ENCODE data around the gene SAPCD2.
"Not testable (repeated sequence)": the region's sequence is repeated elsewhere in the genome, so short reads cannot be mapped to it uniquely, and the experiment has no call there.

The SAPCD2 gene

DNA sequence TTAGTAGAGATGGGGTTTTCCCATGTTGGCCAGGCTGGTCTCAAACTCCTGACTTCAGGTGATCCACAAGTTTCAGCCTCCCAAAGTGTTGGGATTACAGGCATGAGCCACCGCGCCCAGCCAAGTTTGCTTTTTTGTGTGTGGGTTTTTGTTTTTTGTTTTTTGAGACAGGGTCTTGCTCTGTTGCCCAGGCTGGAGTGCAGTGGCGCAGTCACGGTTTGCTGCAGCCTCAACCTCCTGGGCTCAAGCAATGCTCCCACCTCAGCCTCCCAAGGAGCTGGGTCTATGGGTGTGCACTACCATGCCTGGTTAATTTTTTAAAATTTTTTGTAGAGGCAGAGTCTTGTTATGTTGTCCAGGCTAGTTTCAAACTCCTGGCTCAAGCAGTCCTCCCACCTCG, 36.9 kb downstream of the SAPCD2 start:
- not testable (repeated sequence) for DNase-seq (ENCODE audit: low read depth in 4 of 4, low spot score in 1 of 4)

DNA sequence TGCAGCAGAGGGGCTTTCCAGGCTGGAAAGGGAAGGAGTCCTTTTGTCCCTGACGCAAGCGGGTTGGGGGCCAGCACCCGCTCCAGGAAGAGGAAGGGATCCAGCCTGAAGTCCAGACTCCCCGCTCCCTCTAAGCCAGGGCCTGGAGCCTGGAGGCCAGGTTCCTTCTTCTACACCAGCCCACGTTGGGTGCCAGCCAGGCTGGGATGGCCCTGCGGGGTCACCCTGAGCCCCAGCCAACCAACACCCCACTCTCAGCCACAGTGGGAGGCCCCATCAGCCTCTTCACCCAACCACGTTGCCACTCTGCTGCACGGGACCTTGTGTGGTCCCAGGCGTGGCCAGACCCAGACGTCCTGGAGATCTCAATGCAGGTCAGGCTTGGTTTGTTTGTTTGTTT, 37.5 kb downstream of the SAPCD2 start:
- DNase-seq (ENCODE audit: low read depth in 4 of 4, low spot score in 1 of 4): no peak

DNA sequence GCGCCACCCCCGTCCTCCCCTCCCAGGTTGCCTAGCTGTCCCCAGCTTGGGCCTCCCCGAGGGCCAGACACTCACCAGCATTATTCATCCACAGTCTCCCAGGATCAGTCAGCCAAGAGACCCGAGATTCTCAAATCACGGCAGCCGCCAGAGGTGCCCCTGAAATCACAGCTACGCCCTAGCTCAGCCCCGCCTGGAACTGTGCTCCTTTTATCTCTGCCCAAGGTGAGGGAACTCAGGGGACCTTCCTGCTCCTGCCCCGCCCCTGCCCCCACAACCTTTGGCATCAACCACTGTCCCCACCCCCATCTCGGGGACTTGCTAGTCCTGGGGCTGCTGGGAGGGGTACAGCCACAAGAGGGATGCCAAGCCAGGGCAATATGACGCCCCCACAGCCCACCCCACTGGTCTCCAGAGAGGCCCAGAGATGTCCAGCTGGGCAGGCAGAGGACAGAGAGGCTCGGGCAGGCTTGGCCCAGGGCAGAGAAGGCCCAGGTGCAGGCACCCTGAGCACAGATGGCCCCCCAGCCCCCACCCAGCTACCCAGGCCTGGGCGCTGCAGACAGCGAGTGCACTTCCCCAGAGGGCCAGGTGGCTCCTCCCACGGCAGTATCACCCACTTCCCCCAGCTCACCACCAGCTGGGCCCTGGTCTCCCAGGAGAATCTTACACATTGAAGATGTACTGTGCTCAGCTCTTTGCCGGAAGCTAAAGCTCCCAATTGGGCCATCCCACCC, 38.3 kb downstream of the SAPCD2 start, which contains the start of gene FUT7:
Gene FUT7 (minus strand): TSS at position 185 of the 737 bp plus-strand sequence. CDS start 97 bp downstream, at position 88.
- no peak for DNase-seq (ENCODE audit: low read depth in 4 of 4, low spot score in 1 of 4)

DNA sequence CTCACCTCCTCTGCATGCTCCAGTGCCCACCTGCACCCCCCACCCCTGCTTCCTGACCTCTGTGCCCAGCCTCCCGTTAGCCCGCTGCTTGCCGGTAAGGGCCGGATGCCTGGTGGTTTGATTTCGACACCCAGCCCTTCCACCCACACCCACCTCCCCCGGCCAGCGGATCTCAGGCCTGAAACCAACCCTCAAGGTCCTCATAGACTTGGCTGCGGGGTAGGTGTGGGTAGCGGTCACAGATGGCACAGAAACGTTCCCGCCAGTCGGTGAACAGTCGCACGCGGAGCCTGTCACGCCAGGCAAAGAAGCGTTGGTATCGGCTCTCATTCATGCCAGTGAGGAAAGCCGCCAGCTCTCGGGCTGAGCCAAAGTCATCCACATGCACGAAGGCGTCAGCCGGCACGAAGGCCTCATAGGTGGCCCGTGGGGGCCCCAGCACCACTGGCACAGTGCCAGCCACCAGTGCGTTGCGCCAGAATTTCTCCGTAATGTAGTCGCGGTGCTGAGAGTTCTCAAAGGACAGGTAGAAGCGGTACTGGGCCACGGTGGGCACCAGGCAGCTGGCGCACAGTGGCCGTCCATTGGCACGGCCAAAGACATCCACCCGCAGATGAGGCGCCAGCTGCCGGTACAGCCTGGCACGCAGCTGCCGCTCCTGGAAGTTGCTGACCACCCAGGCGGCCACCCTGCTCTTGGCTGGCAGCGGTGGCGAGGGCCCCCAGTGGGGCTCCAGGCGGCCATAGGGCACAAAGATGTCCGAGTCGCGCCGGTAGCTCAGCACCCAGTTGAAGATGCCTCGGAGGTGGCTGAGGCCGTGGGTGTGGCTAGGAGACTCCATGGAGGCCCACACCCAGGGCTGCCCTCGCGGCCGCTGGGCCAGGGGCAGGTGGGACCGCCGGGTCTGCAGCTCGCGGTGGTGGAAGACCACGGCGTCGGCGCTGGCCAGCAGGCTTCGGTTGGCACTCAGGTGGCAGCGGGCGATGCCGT, 39.5 kb downstream of the SAPCD2 start:
- DNase-seq (ENCODE audit: low read depth in 4 of 4, low spot score in 1 of 4): peak in 1 of 4 experiments; percentile 33

DNA sequence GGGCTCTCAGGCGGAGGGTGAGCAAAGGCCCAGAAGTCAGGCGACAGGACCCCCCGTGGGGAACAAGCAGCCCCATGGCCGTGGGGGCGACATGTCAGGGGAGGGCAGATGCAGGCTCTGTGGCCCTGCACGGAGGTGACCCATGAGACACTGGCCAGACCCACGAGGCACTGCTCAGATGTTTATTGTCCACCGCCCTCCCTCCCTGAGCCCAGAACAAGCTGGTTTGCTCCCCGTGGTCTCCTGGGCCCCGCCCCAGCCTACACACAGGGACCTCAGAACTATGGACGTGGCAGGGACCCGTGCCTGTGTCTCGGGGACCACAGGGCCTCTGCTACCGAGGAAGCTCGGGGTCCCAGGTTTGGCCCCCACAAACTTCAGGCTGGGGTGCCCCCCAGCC, 40.4 kb downstream of the SAPCD2 start:
- DNase-seq (ENCODE audit: low read depth in 4 of 4, low spot score in 1 of 4): no peak

DNA sequence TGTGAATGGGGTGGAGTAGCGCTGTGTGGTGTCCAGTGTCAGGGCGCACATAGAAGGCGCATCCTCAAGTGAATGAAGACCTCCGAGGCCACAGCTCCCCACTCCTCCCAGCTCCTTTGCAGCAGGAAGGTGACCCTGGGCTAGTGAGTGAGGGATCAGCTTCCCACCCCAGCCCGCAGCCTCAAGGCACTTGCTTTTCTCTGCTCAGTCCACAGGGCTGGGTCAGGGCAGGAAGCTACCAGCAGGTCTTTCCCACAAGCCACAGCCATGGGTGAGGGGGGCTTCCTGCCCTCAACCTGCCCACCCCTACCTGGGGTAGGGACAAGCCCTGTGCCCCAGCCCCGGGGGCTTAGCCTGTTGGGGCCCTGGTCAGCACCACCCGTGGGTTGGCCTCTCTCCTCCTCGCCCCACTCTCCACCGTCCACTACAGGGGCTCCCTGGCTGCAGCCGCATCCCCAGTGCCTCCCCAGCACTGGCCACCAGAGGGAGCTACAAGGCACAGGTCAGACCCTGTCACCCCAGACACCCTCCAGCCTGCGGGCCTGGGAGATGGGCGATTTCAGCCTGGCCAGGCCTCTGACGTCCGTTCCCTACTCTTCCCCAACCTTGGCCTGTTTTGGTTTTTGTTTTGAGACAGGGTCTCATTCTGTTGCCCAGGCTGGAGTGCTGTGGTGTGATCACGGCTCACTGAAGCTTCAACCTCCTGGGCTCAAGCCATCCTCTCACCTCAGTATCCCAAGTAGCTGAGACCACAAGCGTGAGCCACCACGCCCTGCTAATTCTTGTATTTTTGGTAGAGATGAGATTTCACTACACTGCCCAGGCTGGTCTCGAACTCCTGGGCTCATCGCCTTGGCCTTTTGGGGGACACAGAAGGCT, 41.1 kb downstream of the SAPCD2 start:
- DNase-seq (ENCODE audit: low read depth in 4 of 4, low spot score in 1 of 4): peak; percentile 55 to 68 (median 62)

DNA sequence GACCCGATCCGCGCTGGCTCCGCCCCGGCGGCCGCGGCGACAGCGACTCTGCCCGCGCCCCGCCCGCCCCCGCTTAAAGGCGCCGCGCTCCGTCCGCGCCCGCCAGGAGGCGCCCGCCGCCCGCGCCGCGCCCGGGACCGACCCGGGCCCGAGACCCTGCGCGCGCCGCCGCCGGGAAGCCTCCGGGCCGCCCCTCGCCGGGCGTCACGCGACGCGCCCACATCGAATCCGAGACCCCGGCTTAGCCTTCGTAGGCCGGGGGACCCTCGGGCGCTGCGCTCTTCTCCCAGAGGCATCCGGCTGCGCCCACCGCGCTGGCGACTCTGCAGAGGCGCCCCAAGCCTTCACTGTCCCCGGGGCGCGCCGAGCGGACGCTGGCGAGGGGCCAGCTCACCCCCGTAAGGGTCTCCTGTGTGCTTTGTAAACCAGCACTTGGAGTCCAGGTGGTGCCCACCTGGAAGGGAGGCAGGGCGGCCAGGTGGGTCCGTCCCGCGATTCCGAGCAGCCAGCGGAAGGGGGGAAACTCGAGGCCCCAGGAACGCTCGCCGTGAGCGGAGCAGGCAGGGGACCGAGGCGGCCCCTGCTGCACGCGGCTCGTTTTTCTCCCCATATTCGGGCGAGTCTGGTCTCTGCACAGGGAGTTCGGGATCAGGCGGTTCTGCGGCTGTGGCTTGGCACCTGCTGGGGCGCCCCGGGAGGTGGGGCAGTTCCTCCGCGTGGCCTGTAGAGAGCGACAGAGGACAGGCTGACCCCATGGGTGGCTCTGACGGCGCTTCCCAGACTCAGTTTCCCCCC, 41.9 kb downstream of the SAPCD2 start:
- DNase-seq (ENCODE audit: low read depth in 4 of 4, low spot score in 1 of 4): peak in 2 of 4 experiments; percentile 44 to 54

DNA sequence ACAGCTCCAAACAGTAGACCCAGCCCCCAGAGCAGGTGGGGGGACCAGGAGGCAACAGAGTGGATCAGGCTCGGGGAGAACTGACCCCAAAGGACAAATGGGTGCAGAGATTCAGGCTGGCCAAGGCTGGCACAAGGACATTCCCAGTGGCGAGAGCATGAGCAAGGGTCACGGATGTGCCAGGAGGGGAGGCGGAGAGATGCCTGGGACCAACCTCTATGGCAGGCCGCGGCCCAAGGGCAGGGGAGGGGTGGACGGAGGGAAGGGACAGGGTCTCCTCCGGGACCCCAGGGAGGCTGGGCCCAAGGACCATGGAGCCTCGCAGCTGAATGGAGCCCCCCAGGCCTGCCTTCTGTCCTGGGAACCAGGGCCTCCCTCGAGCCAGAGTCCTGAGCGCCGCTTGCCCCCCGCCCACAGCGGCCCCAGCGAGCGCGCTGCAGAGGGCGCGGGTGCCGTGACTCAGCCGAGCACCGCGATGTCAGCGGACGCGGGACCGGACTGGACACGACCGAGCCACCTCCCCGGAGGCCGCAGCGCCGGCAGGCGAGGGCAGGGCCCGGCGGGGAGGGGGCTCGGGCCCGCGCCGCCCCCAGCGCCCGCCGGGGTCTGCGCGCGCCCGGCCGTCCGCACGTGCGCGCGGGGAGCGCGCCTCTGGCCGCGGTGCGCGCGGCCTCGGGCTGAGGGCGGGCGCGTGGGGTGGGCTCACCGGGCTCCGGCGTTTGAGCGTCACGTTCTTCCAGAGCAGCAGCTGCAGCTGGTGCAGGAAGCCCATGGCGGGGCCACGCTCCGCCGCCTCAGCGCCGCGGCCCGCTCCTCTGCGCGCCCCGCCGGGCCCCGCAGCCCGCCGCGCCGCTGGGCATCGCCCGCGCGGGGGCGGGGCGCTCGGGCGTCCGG, 42.7 kb downstream of the SAPCD2 start, which contains the start of gene ABCA2:
Gene ABCA2 (minus strand): TSS at position 869 of the 894 bp plus-strand sequence. CDS start 97 bp downstream, at position 772.
- no peak for DNase-seq (ENCODE audit: low read depth in 4 of 4, low spot score in 1 of 4)

DNA sequence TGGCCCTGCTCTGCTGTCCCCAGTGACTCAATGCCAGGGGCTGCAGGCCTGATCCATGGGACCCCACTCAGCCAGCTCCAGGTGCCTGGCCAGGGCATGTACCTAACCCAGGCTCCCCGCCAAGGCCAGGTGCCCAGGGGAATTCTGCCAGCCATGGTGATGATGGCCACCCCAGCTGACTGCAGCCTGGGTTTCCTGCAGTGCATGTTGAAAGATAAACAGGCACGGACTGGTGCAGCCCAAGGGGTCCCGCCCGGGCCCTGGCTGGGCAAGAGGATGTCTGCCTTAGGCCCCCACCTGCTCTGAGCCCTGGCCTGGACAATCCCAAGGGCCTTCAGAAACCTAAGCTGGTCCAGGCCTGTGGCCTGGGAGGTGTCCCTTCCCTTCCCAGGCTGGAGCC, 43.5 kb downstream of the SAPCD2 start:
- DNase-seq (ENCODE audit: low read depth in 4 of 4, low spot score in 1 of 4): no peak

DNA sequence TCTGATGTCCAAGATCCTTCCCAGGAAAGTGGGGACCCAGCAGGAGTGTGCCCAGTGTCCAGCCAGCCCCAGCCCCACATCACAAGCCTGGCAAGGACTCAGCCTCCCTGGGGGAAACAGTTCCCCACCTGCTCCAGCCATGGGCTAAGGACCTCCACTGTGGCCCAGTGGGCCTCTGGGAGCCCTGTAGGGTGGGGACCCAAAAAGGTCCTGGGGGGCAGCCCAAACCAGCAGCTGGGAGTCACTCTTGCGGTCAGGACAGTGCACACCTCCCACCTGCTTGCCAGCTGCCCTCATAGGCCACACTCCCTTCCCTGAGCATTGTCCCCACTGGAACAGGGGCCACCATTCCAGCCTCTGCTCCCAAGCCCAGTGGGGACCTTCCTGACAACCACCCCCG, 44.0 kb downstream of the SAPCD2 start:
- no peak for DNase-seq (ENCODE audit: low read depth in 4 of 4, low spot score in 1 of 4)

DNA sequence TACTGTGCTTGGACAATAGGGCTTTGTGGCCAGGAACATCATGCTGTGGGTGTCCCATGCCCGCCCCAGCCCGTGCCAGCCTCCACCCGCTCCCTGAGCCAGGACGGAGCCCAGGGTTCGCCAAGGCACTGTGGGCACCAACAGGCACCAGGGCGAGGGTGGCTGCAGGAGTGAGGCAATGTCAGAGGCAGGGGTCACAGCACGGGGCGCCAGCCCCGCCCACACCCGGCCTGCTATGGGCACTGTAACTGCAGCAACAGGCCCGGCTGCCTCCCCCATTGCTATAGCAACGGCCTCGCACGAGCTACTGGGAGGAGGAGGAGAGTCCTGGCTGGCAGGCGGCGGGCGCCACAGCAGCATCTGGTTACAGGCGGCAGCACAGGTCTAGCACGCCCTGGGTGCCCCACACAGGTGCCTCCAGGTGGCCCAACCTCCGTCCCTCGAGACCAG, 44.8 kb downstream of the SAPCD2 start:
- DNase-seq (ENCODE audit: low read depth in 4 of 4, low spot score in 1 of 4): no peak

DNA sequence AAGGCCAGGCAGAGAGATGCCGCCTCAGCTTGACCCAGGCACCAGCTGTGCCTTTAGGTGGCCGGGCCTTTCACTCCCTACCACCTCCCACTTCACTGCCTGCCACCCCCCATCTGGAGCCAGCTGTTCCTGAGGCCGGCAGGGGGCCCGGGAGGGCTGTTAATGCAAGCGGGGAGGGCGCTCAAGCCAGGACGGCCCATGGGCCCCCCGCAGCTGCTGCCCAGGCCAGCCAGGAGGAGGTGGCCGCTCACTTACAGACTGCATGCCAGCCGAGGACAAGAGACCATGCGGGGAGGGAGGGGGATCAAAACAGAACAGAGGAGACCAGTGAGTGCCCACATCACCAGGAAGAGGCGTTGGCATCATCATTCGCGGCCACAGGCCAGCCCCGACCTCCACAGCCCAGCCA, 46.8 kb downstream of the SAPCD2 start:
- DNase-seq (ENCODE audit: low read depth in 4 of 4, low spot score in 1 of 4): no peak

DNA sequence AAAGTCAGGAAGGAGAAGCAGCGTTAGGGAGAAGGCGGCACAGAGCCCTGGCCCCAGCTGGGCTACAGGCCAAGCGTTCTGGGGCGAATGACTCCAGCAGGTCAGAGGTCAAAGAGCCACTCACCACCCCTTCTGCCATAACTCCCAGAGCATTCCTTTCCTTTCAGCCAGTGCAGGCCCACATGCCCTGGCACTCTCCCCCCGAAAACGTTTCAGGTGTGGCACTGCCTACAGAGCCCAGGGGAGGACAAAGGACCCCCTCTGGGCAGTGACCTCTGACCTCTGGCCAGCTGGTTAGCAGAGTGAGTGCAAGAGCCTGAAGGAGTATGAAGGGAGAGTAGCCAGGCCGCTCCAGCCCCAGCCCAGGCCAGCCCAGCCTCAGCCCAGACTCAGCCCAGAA, 47.2 kb downstream of the SAPCD2 start:
- no peak for DNase-seq (ENCODE audit: low read depth in 4 of 4, low spot score in 1 of 4)

DNA sequence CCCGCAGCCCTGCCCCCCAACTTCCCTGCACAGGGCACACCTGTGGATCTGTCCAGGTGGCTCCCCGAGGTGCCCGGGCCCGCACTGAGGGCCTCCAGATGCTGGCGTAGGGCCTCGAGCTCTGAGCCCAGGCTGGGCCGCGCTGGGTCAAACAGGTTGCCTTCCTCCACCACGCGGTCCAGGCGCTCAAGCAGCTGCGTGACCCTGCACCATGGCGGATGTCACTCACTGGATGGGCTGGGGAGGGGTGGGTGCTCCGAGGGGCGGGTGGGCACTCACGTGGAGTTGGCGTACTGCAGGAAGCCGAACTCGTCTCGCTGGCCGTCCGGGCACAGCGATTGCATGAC, 47.7 kb downstream of the SAPCD2 start:
- DNase-seq (ENCODE audit: low read depth in 4 of 4, low spot score in 1 of 4): no peak

DNA sequence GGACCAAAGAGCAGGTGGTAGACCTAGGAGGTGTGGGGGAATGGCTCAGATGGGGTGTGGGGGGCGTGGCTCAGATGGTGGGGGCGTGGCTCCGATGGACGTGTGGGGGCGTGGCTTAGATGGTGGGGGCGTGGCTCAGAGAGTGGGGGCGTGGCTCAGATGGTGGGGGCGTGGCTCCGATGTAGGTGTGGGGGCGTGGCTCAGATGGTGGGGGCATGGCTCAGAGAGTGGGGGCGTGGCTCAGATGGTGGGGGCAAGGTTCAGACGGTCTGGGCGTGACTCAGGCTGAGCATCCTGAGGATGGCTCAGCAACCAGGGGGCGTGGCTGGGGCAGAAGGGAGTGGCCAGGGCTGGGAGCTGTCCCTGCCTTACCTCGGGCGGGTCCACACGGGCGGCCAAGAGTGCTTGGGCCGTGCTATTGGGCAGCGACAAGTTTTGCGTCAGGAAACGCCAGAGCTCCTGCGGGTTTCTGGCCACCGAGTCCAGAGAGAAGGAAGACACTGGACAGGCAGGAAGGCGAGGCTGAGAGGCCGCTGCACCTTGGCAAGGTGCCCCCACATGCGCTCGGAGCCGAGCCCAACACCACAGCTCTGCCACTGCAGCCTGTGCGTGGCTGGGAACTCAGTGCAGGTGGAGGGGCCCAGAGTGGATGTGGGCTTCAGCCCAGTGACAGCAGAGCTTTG, 48.2 kb downstream of the SAPCD2 start:
- DNase-seq (ENCODE audit: low read depth in 4 of 4, low spot score in 1 of 4): peak; percentile 49 to 81 (median 58)

DNA sequence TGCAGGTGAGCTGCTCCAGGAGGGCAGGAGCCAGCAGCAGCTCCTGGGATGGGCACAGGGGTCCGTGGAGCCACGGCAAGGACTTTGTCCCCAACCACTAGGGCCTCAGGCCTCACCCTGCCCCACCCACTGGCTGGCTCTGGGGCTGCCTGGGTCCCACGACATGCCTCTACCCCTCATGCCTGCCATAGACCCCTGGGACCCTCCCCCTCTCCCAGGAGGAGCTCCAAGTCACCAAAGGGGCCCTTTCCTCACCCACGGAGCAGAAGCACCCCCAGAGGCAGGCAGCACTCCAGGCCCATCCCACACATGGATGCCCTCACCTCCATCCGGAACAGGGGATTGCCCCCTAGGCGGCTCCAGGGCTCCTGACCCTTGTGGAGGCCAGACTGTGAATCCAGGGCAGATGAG, 48.8 kb downstream of the SAPCD2 start:
- no peak for DNase-seq (ENCODE audit: low read depth in 4 of 4, low spot score in 1 of 4)

DNA sequence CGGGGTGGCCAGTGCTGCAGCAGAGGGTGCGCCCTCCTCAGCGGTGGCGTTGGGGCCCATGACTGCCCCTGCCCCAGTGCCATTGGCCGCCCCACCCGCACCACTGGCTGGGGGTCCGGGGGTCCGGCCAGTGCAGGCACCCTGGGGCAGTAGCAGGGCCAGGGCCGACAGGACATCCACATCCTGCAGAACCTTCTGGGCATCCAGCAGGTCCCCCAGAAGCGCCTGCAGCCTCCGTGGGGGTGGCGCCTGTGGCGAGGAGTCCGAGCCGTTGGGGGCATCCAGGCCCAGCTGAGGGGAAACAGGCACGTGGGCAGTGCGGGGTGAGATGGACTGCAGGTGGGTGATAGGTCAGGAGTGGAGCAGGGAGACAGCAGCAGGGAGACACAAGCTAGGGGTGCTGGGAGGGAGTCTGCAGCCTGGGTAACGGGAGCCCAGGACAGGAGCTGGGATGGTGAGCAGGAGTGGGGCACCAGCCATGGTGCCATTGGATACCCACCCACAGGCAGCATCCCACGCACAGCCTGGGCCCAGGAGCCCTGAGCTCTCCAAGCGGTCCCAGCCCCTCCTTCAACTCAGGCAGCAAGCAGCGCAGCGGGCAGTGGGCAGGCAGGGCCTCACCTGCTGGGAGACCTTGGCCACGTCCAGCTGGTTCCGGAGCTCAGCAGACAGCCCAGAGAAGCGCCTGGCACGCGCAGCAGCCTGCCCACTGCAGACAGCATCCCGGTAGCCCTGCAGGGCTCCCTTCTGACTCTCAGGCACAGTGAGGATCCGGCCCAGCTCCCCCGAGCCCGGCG, 49.4 kb downstream of the SAPCD2 start:
- DNase-seq (ENCODE audit: low read depth in 4 of 4, low spot score in 1 of 4): no peak
